Stimulated activated CD4-positive, alpha-beta T cell treated with anti-CD3 and anti-CD28 coated beads, Interleukin-4, amount 100 ng/mL, for 4 hours (primary cell): ENCODE results near the gene COL6A5.
"Not testable (repeated sequence)": the region's sequence is repeated elsewhere in the genome, so short reads cannot be mapped to it uniquely, and the experiment has no call there.

Experiments used
- DNase-seq, 2 experiments: peaks; one replicate each; pipeline ENCODE4 v3.0.0-alpha.2; 2020

Gene COL6A5

DNA sequence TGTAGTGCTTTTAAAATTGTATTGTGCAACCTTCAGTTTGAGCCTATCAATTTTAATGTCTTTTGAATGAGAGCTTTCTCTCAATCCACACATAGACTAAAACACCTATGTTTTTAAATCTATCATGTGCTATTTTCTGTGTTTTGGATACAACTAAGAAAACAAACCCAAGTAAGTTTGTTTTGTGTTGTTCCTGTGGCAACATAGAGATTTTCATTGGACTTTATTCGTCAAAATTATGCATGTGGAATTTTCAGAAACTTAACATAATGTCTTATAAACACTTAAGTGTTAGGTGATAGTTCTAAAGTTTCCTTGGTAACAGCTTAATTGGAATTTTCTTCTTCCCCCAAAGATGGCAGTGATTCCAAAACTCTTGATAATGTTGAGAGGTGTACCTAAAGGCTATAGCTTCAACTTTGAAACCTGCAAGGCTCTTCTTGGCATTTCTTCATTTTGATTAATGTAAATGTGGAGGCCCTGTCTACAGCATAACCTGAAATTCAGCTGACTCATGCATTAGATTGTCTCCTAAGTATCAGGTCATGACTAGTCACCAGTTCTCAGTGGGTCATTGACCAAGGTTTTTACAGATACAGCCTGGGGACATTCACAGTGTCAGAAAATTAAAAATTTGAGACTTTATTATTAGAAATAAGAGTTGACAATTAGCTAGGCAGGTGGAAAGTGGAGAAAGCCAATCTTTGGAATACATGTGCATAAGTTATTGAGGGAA, 44.4 kb downstream of the COL6A5 start:
- no peak for DNase-seq

DNA sequence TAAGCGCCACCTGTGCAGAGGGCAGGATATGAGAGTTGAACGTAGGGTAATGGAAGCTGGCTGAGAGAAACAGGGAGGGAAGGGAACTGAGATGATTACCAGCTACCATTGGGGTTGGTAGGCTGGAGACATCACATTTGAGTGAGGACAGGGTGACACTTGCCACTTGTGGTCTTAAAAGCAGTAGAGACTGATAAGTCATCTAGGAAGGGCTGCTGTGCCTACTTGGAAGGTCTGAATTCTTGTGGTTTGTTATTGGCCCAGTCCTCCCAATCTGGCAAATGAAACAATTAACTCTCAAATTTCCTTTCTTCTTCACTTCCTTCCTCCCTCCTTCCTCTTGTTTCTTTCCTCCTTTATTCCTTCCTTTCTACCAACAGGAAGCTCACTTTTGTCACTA, 46.8 kb downstream of the COL6A5 start:
- no peak for DNase-seq

DNA sequence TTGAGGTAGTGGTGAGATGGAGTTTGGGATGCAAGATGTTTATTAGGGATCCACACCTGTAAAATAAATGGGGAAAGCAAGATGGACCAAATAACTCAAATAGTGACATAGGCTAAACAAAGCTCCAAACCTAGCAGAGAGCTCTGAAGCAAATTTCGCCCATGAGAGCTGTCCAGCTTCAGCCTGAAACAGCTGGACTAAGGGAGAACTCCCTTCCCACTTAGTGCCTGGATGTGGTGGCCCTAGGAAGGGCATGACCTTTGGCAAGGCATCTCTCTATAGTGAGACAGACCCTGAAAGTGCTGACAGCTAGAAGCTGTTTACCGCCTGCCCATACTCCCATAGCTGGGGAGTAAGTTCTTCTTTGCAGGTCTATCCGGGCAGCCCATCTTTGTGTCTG, 48.1 kb downstream of the COL6A5 start:
- DNase-seq = no peak

DNA sequence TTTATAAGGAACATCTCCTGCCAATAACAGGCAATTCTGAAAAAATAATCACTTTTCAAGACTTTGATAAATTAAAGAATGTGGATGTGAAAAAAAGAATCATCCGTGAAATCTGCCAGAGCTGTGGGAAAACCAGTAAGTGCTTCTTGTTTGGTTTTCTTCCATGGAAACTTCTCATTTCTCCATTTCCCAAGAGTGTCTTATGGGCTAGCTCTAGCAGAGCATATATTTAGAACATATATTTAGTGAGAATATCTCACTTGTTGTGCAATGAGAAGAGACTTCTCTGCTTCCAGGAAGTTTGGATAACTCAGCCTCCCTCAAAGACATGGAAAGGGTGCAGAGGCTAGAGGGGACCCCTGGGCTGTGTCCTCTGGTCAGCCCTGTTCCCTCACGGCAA, 49.9 kb downstream of the COL6A5 start:
- DNase-seq = no peak

DNA sequence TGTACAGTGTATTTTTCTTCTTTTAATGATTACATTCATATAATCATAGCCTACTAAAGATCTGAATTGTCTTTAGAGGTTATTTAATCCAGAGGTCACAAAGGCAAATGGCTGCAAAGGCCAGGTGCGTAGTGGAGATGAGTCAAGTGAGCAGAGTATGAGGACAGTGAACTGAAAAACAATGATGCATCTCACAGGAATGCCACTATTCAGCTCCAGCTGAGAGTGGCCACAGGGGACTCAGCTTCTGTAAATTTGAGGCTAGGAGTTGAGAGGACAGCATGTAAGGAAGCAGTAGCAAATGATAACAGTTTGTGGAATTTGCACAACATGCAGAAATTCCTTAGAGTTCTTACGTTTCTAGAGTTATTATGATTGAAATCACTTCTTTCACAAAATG, 50.4 kb downstream of the COL6A5 start:
- DNase-seq = no peak

DNA sequence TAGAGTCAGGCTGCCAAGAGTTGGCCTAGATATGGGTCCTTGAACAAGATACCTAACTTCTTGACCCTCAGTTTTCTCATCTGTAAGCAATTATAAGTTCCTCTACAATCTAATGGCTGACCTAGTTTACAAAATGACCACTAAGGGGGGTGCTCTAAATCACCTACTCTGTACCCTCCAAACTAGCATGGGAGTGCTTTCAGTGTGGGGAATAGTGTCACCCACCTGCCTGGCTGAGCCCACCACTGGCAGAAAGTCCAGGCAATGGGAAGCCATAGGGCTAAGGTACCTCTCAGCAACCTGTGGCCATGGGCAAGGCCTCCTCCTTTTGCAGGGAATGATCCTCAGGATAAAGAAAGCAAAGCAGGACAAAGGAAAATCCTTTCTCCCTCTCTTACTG, 58.9 kb downstream of the COL6A5 start:
- no peak for DNase-seq

DNA sequence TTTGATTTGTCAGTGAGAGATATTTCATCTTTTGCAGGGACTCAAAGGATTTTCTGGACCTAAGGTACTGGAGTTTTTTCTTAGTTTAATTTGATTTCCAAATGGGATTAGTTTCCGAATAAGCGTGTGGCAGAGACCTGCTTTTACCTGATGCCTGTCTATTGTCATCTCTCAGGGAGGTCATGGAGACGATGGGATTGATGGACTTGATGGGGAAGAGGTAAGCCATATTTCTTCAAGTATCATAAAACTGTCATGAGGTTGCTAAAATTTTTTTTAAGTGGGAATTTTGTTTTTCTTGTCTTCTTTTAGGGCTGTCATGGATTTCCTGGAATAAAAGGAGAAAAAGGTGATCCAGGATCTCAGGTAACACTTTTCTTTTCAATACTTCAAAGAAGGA, 60.5 kb downstream of the COL6A5 start:
- no peak for DNase-seq

DNA sequence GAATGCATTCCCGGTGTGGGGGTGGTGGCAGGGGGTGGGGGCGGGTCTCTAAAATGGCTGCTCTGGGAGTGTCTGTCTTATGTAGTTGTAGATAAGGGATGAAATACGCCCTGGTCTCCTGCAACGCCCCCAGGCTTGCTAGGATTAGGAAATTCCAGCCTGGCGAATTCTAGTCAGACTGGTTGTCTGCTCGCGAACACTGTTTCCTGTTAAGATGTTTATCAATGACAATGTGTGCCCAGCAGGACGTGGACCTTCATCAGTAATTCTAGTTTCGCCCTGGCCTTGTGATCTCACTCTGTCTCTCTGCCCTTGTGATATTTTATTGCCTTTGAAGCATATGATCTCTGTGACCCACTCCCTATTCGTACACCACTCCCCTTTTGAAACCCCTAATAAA, 62.8 kb downstream of the COL6A5 start:
- not testable (repeated sequence) for DNase-seq

DNA sequence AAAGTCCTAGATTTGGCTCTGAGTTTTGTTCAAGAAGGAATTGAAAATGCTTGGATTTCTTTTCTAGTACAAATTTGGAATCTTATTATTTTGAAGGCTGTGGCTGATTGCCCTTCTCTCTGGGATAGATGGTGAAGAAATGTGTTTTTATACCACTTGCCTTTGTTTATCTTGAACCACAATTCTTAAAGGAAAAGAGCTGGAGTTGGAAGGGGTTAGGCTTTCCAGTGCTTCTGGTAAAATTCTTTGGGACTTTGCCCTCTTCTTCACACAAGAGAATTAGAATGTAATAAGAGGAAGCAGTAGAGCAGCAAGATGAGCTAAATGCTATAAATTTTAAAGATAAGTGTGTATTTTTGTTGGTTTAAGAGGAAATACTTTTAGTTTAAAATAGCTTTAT, 65.8 kb downstream of the COL6A5 start:
- no peak for DNase-seq

DNA sequence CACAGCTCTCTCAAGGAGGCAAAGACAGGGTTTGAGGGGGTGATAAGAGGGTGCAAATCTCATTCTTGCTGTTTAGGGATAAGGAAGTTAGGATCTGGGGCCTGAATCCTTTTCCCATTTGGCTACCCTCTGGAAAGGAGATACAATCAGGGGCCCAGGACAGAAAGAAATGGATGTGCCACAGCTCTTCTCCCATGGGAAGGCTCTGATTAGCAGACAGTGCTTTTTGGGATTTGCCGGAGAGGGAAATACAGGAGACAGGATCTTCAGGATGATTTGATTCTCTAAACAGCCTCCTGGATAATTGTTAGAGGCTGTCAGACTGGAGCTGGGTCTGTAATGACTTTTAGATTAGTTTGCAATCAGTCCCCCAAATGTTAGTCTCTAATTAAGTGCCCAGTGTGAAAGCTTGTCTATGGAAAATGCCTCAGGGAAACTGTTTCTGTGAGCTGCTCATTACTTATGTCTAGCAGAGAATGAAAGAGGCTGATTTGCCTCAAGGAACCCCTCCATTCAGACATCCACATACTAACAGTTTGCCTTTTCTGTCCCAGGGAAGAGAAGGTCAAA, 67.6 kb downstream of the COL6A5 start:
- DNase-seq = no peak

DNA sequence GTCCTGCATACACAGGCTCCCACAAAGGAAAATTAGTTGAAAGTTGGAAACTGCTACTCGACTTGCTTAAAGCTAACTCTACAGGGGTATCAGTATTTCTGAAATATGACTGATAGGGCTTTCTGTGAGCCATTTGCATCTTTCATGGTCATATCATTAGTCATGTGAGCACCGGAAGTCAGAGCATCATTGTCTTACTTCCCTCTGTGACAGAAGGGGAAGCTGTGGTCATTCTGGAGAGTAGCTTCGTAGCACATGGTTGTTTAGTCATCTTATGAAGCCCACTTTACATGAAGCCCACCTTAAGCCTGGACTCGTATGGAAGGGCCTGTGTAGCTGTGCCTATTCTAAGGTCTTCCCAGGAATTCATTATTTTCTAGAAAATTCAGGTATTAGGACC, 69.0 kb downstream of the COL6A5 start:
- DNase-seq = no peak

DNA sequence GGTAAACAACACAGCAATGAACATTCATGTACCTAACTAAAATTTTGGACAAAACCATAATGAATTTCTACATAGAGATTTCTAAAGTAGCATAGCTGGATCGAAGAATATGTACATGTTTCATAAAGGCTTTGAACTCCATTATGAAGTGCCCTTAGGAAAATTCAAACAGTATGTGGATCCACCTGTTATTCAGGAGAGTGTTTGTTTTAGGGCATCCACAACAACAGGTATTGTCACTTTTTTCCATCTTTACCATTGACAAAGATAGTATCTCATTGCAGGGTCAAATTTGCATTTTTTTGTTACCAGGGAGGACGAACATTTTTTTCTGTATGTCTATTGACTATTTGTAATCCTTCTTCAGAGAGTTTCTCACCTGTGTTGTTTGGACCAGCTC, 75.0 kb downstream of the COL6A5 start:
- no peak for DNase-seq

DNA sequence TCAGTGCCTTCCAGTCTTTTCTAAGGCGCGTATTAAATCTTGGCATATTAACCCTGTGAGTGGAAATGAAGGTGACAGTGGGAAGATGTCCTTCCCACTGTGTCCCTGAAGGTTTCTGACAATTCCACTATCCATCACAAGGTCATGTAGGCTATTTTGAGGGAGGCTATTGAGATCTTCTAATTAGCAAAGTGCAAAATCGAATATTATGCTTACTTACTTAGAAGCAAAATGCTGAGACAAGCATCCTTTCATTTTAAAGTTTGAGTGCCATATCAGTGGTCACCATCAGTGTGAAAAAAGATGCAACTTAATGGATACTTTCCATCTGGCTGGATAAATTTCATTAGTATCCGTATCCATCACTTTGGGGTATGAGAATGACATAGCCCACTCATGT, 77.6 kb downstream of the COL6A5 start:
- no peak for DNase-seq

DNA sequence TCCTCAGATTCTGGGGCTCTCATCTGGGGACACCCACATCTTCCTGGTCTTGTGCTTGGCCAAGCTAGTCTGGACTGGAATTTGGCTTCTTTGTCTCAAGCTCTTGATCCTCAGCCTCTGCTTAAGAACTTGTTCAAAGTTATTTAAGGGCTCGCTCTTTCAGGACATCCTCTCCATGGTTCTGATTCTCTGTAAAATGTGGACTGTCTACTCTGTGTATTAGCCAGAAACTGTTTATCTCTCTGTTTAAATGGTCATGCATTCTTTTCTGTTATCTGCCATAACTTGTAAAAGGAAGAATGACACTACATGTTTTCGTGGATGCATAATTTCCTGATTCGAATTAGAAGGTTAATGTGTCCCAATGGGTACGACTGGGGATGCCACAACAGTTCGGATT, 79.4 kb downstream of the COL6A5 start:
- no peak for DNase-seq

DNA sequence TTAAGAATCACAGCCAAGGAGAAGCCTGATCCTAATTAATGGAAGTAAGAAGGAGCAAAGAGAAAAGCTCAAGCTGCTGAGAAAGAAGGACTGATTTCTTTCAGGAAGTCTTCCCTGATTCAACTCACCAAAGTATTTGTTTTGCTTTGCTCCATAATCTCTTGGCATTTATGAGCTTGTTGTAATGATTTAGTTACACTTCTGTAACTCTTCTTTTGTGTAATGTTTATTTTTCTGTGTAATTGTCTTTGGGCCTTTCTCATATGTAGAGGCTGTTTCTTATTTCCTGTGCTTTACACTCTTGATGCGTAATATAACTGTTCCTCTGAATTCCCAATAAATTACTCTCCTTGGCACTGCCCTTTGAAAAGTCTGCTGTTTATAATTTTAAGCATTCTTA, 80.0 kb downstream of the COL6A5 start:
- no peak for DNase-seq

DNA sequence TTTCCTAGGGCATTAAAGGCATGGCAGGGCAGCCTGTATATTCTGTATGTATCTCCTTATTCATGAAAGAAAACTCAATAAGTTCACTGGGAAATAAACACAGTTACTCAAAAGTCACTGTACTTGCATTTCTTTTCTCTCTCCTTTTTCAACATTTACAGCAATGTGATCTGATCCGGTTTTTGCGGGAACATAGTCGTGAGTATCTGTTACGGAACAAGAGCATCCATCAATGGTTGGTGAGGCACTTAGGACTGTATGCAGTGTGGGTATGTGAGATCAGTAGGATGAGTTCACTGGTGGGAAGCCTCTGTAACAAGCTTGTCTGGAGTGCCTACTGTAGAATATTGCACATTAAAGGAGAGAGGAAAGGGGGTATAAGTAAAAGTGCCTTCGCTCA, 80.7 kb downstream of the COL6A5 start:
- no peak for DNase-seq

DNA sequence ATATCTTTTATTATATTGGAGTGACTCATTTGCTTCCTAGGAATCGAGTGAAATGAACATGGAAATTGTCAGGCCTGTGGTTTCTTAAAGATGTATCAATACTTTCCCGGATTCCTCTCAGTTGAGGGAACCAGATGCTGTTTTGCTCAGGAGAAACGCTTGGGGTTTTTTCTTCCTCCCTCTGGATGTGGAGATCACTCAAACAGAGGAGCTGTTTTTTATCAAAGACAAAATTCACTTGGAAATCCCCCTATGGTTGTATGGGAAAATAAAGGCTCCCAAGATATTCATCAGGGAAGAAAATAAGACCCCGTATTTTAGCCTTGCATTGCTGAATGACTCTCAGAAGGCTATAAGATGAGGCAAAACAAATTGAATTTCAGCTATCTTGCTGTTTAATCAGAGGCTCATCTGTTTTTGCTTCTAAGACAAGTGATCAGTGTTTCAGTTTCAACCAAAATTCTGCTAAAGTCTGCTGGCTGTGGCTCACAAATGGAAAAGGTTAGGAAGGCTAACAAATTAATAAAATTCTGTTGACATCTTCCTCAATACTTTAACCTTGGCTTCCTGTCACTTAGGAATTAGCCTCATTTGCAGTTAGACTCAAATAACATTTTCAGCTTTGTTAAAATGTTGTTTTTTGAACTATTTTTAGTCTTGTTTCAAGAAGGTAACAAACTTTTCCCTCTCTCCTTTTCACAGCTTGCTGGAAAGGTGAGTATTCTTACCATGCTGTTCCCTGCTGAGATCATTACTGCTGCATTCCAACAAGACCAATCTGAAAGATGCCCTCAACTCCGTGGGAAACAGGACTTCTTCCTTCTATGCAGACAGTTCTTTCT, 83.6 kb downstream of the COL6A5 start:
- DNase-seq = no peak

DNA sequence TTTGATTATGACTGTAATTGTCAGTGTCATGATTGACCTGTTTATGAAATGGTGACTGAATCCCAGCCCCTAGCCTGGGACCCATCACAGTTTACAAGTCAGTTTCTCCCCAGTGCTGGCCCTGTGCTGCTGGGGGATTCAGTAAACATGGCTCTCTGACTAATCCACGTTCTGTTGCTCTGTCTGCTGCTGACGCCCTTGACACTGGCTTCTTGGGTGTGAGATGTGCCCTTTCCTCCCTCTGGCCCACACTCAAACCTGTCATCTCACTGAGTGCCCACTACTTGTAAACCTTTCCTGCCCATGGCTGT, 84.2 kb downstream of the COL6A5 start:
- DNase-seq = no peak

DNA sequence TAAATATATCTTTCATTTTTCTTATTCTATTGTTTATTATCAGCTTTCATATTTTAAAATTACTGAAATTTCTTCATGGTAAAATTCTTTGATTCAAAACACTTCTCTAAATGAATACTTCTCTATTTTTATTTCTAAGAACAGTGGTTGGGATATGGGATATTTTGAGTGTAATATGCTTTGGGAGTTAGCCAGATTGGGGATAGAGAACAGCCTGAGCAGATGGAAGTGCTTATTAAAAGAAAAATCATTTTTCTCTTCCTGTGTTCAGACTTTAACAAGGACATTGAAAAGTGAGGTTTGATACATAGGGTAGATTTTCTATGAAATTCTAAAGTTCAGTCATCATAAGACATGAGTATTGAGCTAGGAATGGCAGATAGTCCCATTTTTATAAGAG, 84.8 kb downstream of the COL6A5 start:
- no peak for DNase-seq

DNA sequence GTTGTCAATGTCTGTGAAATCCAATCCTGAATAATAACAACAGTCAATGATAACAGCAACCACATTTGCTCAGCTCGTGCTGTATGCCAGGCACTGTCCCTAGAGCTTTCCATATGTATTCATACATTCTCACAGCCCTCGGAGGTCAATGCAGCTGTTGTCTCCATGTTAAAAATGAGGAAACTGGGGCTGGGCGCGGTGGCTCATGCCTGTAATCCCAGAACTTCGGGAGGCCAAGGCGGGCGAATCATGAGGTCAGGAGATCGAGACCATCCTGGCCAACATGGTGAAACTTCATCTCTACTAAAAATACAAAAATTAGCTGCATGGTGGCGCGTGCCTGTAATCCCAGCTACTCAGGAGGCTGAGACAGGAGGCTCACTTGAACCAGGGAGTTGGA, 86.6 kb downstream of the COL6A5 start:
- not testable (repeated sequence) for DNase-seq

DNA sequence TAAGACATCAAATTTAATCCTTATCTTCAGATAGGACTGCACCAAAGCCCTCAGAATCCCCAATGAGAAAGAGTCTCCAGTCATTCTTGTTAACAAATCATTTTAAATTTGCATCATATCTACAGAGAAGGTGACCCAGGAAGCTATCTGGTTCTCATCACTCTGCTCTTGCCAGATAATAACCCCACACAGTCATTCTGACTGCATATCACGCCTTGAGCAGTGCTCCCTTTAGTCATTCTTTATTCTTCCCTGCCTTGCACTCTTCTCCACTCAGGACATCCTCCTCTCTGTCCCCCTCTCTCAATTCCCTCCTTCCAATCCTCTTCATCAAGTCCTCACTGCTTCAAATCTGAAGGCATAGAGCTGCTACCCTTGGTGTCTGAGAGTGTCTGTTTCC, 87.8 kb downstream of the COL6A5 start:
- no peak for DNase-seq

DNA sequence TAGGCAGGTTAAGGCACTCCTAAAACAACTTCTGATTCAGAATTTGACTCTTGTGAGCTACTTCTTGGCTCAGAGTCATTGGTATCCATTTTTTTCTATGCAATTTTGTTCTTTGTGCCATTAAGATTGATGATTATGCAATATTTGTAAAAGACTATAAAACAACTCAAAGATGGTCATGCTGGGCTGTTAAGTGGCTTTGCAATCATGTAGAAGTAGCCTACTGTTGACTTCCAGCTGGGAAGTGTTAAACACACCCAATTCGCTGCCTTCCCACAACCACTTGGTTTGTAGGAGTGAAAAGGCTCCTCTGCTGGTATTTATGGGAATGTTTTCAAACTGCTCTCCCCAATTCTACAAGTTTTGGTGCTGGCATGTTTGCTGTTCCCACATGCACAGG, 96.8 kb downstream of the COL6A5 start:
- DNase-seq = no peak

DNA sequence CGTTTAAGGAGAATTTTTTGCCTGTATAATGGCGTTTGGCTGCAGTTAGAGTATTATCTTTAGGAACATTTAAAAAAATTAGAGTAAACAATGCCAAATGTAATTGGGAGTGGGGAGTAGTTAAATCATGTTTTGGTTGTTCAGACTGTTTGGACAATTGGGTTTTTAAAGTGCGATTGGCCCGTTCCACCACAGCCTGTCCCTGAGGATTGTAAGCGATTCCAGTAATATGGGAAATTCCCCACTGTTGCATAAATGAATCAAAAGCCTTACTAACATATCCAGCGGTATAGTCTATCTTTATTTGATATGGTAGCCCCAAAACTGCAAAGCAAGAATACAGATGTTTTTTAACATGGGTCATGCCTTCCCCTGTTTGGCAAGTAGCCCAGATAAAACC, 101.4 kb downstream of the COL6A5 start:
- not testable (repeated sequence) for DNase-seq

DNA sequence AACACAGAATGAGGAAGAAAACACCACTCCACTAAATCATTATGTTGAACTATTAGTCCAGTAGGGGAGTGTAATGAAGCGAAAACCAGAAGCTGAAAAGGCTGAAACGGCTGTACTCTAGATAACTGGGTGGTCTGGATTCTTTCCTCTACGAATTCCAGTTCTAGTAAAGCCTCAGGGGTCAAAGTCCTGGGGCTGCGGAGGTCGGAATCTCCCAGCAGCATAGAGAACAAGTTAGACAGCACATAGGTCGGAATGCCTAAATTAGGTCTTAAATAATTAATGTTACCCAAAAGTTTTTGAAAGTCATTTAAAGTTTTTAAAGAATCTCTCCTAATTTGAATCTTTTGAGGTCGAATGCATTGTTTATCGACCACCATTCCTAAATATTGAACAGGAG, 102.7 kb downstream of the COL6A5 start:
- not testable (repeated sequence) for DNase-seq
